Activated naive CD8-positive, alpha-beta T cell (primary cell): ENCODE results near the gene TANGO2.

ENCODE experiments used
- H3K27ac Mint-ChIP-seq: one replicate; pipeline ENCODE4 v1.8.0; 2021; ENCODE audit warnings: mixed read lengths
- H3K27me3 Mint-ChIP-seq: one replicate; pipeline ENCODE4 v1.8.0; 2021; ENCODE audit warnings: mixed read lengths
- H3K36me3 Mint-ChIP-seq: one replicate; pipeline ENCODE4 v1.8.0; 2021; ENCODE audit warnings: mixed read lengths
- H3K4me1 Mint-ChIP-seq: one replicate; pipeline ENCODE4 v1.8.0; 2021; ENCODE audit warnings: low read depth, mixed read lengths
- H3K4me3 Mint-ChIP-seq: one replicate; pipeline ENCODE4 v1.8.0; 2021; ENCODE audit warnings: mild to moderate bottlenecking, mixed read lengths
- H3K9me3 Mint-ChIP-seq: one replicate; pipeline ENCODE4 v1.8.0; 2021; ENCODE audit warnings: low read depth, mixed read lengths

The TANGO2 gene

GRCh38 chr22:20107951-20108756, 87.2 kb downstream of the TANGO2 start:
- no peaks in the 10 kb centered on the region for H3K9me3 Mint-ChIP-seq
- peaks cover 14% of the 10 kb centered on the region for H3K4me1 Mint-ChIP-seq
- peak overlapping the region; percentile 28 for H3K27ac Mint-ChIP-seq
- no peaks in the 10 kb centered on the region for H3K27me3 Mint-ChIP-seq
- H3K4me3 Mint-ChIP-seq: no peak overlapping the region
- no peaks in the 10 kb centered on the region for H3K36me3 Mint-ChIP-seq

GRCh38 chr22:20108757-20109230, 87.9 kb downstream of the TANGO2 start:
- Mint-ChIP-seq H3K4me1 (peaks cover 14% of the 10 kb centered on the region), H3K36me3 (no peaks in the 10 kb centered on the region), H3K9me3 (no peaks in the 10 kb centered on the region), H3K27me3 (no peaks in the 10 kb centered on the region), H3K4me3 (no peak overlapping the region), H3K27ac (no peak overlapping the region)

DNA sequence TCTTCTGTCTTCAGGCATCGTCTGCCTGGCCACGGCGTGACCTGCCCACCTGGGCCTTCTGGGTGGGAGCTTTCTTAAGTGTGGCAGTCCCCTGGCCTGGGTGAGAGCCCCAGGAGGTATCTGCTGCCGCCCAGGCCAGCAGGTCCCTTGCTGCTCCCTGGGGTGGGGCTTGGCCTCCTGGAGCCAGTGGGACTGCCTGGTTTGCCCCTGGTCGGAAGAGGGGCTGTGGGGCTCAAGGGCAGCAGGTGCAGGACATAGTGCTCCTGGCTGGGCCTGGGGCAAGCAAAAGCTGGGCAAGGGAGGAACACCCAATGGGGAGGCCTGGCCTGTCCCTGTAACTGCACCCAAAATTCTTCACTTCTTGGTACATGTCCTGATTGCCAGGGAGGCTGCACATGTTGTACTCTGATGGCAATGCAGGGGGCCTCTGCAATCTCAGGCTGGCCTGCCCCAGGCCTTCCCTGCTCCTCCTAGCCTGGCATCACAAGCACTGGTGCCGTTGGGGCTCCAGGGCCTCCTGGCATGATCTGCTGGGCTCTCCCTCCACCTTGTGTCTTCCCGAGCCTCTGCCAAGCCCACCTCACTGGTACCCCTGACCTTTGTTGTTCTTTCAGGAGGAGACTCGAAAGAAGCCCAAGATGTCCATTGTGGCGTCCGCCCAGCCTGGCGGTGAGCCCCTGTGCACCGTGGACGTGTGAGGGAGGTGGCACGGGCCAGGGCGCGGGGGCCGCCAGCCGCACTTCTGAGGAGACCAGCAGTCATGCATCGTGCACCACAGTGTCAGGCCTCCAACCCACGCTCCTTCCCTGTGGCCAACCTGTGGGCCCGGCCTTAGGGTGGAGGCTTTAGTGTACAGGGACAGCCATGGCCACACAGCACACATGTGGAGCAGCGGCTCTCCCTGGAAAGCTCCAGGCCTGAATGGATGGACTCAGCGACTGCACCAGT, 88.8 kb downstream of the TANGO2 start:
- Mint-ChIP-seq H3K36me3 (no peaks in the 10 kb centered on the region), H3K27me3 (no peaks in the 10 kb centered on the region), H3K27ac (peak overlapping the region; percentile 83), H3K4me1 (peaks cover 16% of the 10 kb centered on the region), H3K4me3 (no peak overlapping the region), H3K9me3 (no peaks in the 10 kb centered on the region)

GRCh38 chr22:20110359-20110985, 89.6 kb downstream of the TANGO2 start:
- Mint-ChIP-seq H3K27ac (peak overlapping the region; percentile 83), H3K4me1 (peaks cover 20% of the 10 kb centered on the region), H3K9me3 (no peaks in the 10 kb centered on the region), H3K4me3 (no peak overlapping the region), H3K36me3 (peaks cover 3% of the 10 kb centered on the region), H3K27me3 (no peaks in the 10 kb centered on the region)

- Mint-ChIP-seq H3K27me3 (no peaks in the 10 kb centered on the region), H3K4me3 (peak overlapping the region; percentile 33), H3K27ac (peak overlapping the region; percentile 83), H3K4me1 (peaks cover 21% of the 10 kb centered on the region), H3K9me3 (no peaks in the 10 kb centered on the region), H3K36me3 (peaks cover 3% of the 10 kb centered on the region)
These were observed 90.3 kb downstream of the TANGO2 start for GRCh38 chr22:20111045-20111688.

- Mint-ChIP-seq H3K36me3 (peaks cover 3% of the 10 kb centered on the region), H3K27me3 (no peaks in the 10 kb centered on the region), H3K4me1 (peaks cover 24% of the 10 kb centered on the region)
These were observed 91.0 kb downstream of the TANGO2 start for GRCh38 chr22:20111689-20112622.

GRCh38 chr22:20112623-20113511, 92.0 kb downstream of the TANGO2 start:
- Mint-ChIP-seq H3K9me3 (no peaks in the 10 kb centered on the region), H3K4me1 (peaks cover 24% of the 10 kb centered on the region), H3K27me3 (no peaks in the 10 kb centered on the region), H3K27ac (peak overlapping the region; percentile 34), H3K36me3 (peaks cover 3% of the 10 kb centered on the region), H3K4me3 (no peak overlapping the region)

More at GRCh38 chr22:20111689-20112622, 91.0 kb downstream of the TANGO2 start:
- Mint-ChIP-seq H3K9me3 (no peaks in the 10 kb centered on the region), H3K4me3 (peak overlapping the region; percentile 62), H3K27ac (peak overlapping the region; percentile 92)

GRCh38 chr22:20113551-20114310, 92.8 kb downstream of the TANGO2 start:
- Mint-ChIP-seq H3K4me3 (no peak overlapping the region), H3K27ac (peak overlapping the region; percentile 61), H3K9me3 (no peaks in the 10 kb centered on the region), H3K4me1 (peaks cover 30% of the 10 kb centered on the region), H3K27me3 (no peaks in the 10 kb centered on the region), H3K36me3 (peaks cover 3% of the 10 kb centered on the region)

DNA sequence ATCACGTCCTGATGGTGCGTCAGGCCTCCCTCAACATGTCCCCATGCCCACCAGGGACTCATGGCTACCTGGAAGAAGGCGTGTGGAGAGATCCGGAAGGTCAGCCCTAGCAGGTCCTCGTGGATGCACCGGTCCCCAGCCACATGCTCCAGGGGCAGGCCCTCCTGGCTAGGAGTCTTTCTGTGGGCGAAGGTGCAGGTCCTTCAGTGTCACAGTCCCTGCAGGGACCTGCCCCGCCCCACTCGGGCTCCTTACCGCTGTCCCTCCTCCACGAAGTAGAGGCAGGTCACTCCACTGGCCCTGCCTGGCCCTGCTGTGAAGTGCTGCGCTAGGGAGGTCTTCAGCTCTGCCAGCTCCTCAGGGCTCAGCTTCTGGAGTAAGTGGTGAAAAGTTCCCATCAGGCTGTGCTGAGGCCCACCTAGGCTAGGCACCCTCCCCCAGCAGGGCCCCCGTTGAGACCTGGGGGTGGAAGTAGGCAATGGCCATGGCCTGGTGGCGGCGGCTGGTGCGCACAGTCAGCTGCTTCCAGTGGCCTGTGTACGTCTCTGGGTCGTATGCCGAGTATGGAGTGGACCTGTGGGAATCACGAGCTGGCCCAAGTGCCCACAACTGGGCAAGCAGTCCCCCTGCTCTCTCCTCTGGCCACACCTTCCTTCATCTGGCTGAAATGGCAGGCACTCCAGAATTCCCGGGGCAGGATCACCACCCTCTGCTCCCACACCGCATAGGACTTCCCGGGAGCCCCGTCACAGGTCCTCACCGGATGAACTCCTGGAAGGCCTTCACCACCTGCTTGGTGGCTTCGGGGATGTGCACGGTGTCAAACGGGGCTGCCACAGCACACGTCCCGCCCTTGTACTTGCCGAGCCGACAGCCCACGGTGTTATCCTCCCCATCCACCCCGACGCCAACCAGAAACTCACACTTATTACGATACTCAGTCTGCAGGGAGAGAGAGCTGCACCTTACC, 93.9 kb downstream of the TANGO2 start:
- Mint-ChIP-seq H3K4me3 (peak overlapping the region; percentile 90), H3K27me3 (no peaks in the 10 kb centered on the region), H3K4me1 (peaks cover 38% of the 10 kb centered on the region), H3K27ac (peak overlapping the region; percentile 87), H3K9me3 (no peaks in the 10 kb centered on the region), H3K36me3 (peaks cover 3% of the 10 kb centered on the region)

DNA sequence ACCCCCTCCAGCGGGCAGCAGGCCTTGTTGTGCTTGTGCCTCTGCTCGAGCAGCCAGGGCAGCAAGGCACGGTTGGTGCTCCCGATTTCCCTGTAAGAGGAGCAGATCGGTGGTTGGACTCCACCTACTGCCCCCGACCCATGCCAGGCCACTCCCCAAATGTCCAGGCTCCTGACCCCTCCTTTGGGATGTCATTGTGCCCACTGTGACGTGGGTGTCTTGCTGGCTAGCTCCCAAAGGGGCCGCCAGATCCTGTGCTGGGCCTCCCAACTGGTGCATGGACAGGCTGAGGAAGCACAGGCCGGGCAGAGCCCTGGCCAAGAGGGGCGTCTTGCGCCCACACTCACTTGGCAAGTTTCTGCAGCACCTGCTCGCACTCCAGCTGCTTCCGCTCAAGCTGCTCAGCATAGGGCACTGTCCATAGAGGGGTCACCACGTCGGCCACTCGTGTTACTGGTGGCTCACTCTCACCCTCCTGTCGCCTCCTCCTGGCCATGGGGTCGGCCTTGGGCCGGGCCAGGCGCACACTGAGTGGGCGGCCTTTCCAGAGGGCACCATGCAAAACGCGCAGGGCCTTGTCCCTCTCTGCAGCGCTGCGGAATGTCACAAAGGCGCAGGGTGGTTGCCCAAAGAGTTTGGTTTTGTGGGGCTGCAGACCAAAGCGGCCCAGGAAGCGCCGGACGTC, 94.9 kb downstream of the TANGO2 start, which contains the start of gene RANBP1:
Gene RANBP1, plus strand, starts transcription at position 414 of the 685 bp plus-strand sequence. Its CDS starts 81 bp downstream, at position 495.
- Mint-ChIP-seq H3K27ac (peak within 1 kb of the TSS; percentile 87), H3K4me1 (peaks cover 43% of the 10 kb centered on the region), H3K9me3 (no peaks in the 10 kb centered on the region), H3K27me3 (no peaks in the 10 kb centered on the region), H3K4me3 (peak within 1 kb of the TSS; percentile 90), H3K36me3 (peaks cover 3% of the 10 kb centered on the region)
